Esophagus muscularis mucosa (tissue), 4 donors: ENCODE data around the gene APOB. TPM values are rescaled to one million over a fixed set of nuclear protein-coding genes. Genes with fewer than 3 reads are reported as not detected.

Experiments used
- DNase-seq: peaks from one replicate; pipeline ENCODE4 v3.0.0-alpha.2; 2017; ENCODE audit errors: extremely low spot score
- H3K27ac ChIP-seq, 4 donors: fragments of 200-600 bp; sonication (generic); replicated peaks in 1 of 4; 1 replicate in 3 of 4; 2 replicates in 1 of 4; pipeline ENCODE4 v1.5.1; 2016 to 2019; ENCODE audit warnings: mild to moderate bottlenecking in 1 of 4
- H3K27me3 ChIP-seq, 4 donors: fragments of 200-600 bp; sonication (generic); one replicate each; pipeline versions ENCODE4 v1.5.1 to v1.6.0; 2016 to 2019
- H3K36me3 ChIP-seq, 4 donors: fragments of 200-600 bp; sonication (generic); one replicate each; pipeline ENCODE4 v1.5.1; 2016 to 2019
- H3K4me1 ChIP-seq, 4 donors: fragments of 200-600 bp; sonication (generic); one replicate each; pipeline ENCODE4 v1.5.1; 2016 to 2019
- H3K4me3 ChIP-seq, 4 donors: fragments of 200-600 bp; sonication (generic); 1 replicate in 2 of 4; 2 replicates in 2 of 4; pipeline ENCODE4 v1.5.1; 2016 to 2019; ENCODE audit warnings: mild to moderate bottlenecking in 4 of 4, moderate library complexity in 1 of 4
- H3K9me3 ChIP-seq, 4 donors: fragments of 200-600 bp; sonication (generic); 1 replicate in 3 of 4; 2 replicates in 1 of 4; pipeline ENCODE4 v1.5.1; 2016 to 2019
- CTCF ChIP-seq, 3 experiments: fragments of 200-600 bp in 2 of 3; fragments of 450-650 bp in 1 of 3; sonication (generic) in 2 of 3; IDR thresholded peaks; one replicate each; pipeline ENCODE4 v1.5.1; 2017 to 2019; ENCODE audit warnings: antibody characterized with exemption in 3 of 3, mild to moderate bottlenecking in 2 of 3, moderate library complexity in 1 of 3
- EP300 ChIP-seq: sonication (generic); formaldehyde crosslinking; IDR thresholded peaks from one replicate; pipeline ENCODE4 v1.6.1; 2017; ENCODE audit warnings: antibody characterized with exemption
- POLR2A ChIP-seq: fragments of 450-650 bp; IDR thresholded peaks from one replicate; pipeline ENCODE4 v1.6.1; 2017; ENCODE audit warnings: antibody characterized with exemption, moderate library complexity, mild to moderate bottlenecking, low read depth
- POLR2AphosphoS5 ChIP-seq, 2 donors: sonication (generic); formaldehyde crosslinking; IDR thresholded peaks; one replicate each; pipeline ENCODE4 v1.6.1; 2017; ENCODE audit warnings: antibody characterized with exemption in 2 of 2
- WGBS: methylation state at CpG from one replicate; pipeline ENCODE4 v1.1.5; 2018; 5-methylcytosine and 5-hydroxymethylcytosine counted together
- intact Hi-C: fragments of 100-400 bp; cut with DNase I; formaldehyde crosslinking; loops from one replicate; pipeline ENCODE4 v1.15.1; 2023
- total RNA-seq, 4 donors: library from RNA; depleted of rRNA; stranded (reverse); fragments of >200 nt; gene quantifications; one replicate each; pipeline versions ENCODE4 v1.1.0 to v1.2.1, GENCODE V29; 2016

APOB gene
- total RNA-seq, 4 donors from 2014 or later = 0.83 to 4.4 (median 2.0) TPM

- DNase-seq = no peak
- Histone ChIP-seq H3K27ac (no peak overlapping the region), H3K27me3 (no peaks in the 10 kb centered on the region), H3K4me3 (no peak overlapping the region), H3K9me3 (no peaks in the 10 kb centered on the region), H3K36me3 (no peaks in the 10 kb centered on the region), H3K4me1 (no peaks in the 10 kb centered on the region)
- TF ChIP-seq POLR2AphosphoS5 (IDR thresholded peaks at IDR 0.05) = no peak
- TF ChIP-seq POLR2A = no peak
- 51% methylated on average over 2 of the region's 2 CpGs for WGBS
- intact Hi-C loops = no loop called here
Observed at GRCh38 chr2:21067859-21068537, 24.1 kb upstream of the APOB start.

GRCh38 chr2:21067125-21067524 lies 23.3 kb upstream of the APOB start:
- Histone ChIP-seq H3K27ac (no peak overlapping the region), H3K4me3 (no peak overlapping the region), H3K36me3 (no peaks in the 10 kb centered on the region), H3K27me3 (no peaks in the 10 kb centered on the region), H3K9me3 (no peaks in the 10 kb centered on the region), H3K4me1 (no peaks in the 10 kb centered on the region)
- DNase-seq = no peak
- WGBS = 49% methylated on average over 5 of the region's 5 CpGs
- TF ChIP-seq POLR2AphosphoS5 (IDR thresholded peaks at IDR 0.05) (no peak), POLR2A (no peak), CTCF (IDR thresholded peaks at IDR 0.05) (no peak), EP300 (no peak)
- intact Hi-C loops = no loop called here

GRCh38 chr2:21059885-21060610 lies 16.2 kb upstream of the APOB start:
- no peaks in the 10 kb centered on the region for H3K9me3 ChIP-seq
- H3K36me3 ChIP-seq = no peaks in the 10 kb centered on the region
- H3K27me3 ChIP-seq = no peaks in the 10 kb centered on the region
- 76% methylated on average over 3 of the region's 3 CpGs for WGBS
- TF ChIP-seq POLR2AphosphoS5 (IDR thresholded peaks at IDR 0.05) (no peak), CTCF (IDR thresholded peaks at IDR 0.05) (no peak), POLR2A (no peak), EP300 (no peak)
- no peak overlapping the region for H3K27ac ChIP-seq
- no peak overlapping the region for H3K4me3 ChIP-seq
- intact Hi-C loops = no loop called here
- H3K4me1 ChIP-seq = no peaks in the 10 kb centered on the region
- no peak for DNase-seq

- DNase-seq = no peak
- Histone ChIP-seq H3K36me3 (no peaks in the 10 kb centered on the region), H3K4me3 (no peak overlapping the region), H3K27ac (no peak overlapping the region), H3K4me1 (no peaks in the 10 kb centered on the region), H3K27me3 (no peaks in the 10 kb centered on the region), H3K9me3 (no peaks in the 10 kb centered on the region)
- 97% methylated on average over 2 of the region's 2 CpGs for WGBS
- intact Hi-C loops = no loop called here
- no peak for TF ChIP-seq EP300
- no peak for TF ChIP-seq POLR2AphosphoS5 (IDR thresholded peaks at IDR 0.05)
Observed at GRCh38 chr2:21057097-21057496, 13.2 kb upstream of the APOB start.

GRCh38 chr2:21055879-21056790 lies 12.3 kb upstream of the APOB start:
- TF ChIP-seq EP300 = no peak
- no peak for DNase-seq
- no peaks in the 10 kb centered on the region for H3K9me3 ChIP-seq
- H3K27me3 ChIP-seq = no peaks in the 10 kb centered on the region
- H3K27ac ChIP-seq = no peak overlapping the region
- H3K4me1 ChIP-seq = no peaks in the 10 kb centered on the region
- no peaks in the 10 kb centered on the region for H3K36me3 ChIP-seq
- WGBS = 73% methylated on average over 10 of the region's 10 CpGs
- intact Hi-C loops = no loop called here
- no peak overlapping the region for H3K4me3 ChIP-seq

- no peaks in the 10 kb centered on the region for H3K36me3 ChIP-seq
- 74% methylated on average over 3 of the region's 3 CpGs for WGBS
- no peaks in the 10 kb centered on the region for H3K9me3 ChIP-seq
- no peak overlapping the region for H3K27ac ChIP-seq
- intact Hi-C loops = no loop called here
- H3K4me1 ChIP-seq = no peaks in the 10 kb centered on the region
- H3K27me3 ChIP-seq = no peaks in the 10 kb centered on the region
- no peak overlapping the region for H3K4me3 ChIP-seq
- TF ChIP-seq CTCF (IDR thresholded peaks at IDR 0.05) (no peak), POLR2A (no peak), EP300 (no peak), POLR2AphosphoS5 (IDR thresholded peaks at IDR 0.05) (no peak)
- DNase-seq = no peak
Observed at GRCh38 chr2:21055451-21055850, 11.6 kb upstream of the APOB start.
